ENCODE data around the gene CHCHD6.

DNA sequence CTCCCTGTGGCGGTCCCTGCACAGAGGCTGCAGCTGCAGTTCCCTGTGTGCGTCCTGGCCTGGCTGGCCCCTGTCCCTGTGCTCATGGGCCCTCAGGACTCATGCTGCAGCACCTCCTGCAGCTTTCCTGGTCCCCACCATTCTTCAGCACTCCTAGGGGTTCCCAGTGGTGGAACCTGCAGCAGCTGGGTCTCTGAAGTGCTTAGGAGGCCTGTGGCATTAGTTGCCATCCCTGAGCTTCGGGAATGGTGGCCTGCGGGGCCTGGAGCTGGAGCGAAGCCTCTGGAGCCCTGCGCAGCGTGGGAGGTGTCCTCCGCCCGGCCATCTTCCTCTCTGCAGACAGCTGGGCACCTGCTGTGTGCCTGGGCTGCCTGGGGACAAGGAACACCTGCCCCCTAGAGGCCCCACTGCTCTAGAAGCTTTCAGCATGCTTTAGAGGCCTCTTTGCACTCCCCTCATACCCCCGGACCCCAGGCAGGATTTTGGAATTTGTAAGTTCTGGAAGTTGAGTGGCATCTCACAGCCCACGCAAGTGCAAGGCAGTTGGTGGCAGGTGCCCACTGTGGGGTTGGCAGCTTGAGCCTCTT lies 292.0 kb downstream of the CHCHD6 start:
- TF ChIP-seq EZH2phosphoT487 (IDR thresholded peaks at IDR 0.05; ENCODE audit: insufficient read depth, low read depth) (no peak), EZH2 (IDR thresholded peaks at IDR 0.05; ENCODE audit: insufficient read depth, poor library complexity, severe bottlenecking) (no peak)
